ENCODE data around the gene RAB18.
"Not testable (repeated sequence)": the region's sequence is repeated elsewhere in the genome, so short reads cannot be mapped to it uniquely, and the experiment has no call there.

The RAB18 gene

GRCh38 chr10:27550823-27551222, 46.7 kb downstream of the RAB18 start:
- DNase-seq: no peak

GRCh38 chr10:27558612-27559020, 54.5 kb downstream of the RAB18 start:
- DNase-seq: peak; percentile 18

- DNase-seq: no peak
Measured at GRCh38 chr10:27561334-27561733, 57.2 kb downstream of the RAB18 start.

- no peak for DNase-seq
Measured at GRCh38 chr10:27564398-27564797, 60.3 kb downstream of the RAB18 start.

GRCh38 chr10:27564880-27565279, 60.8 kb downstream of the RAB18 start:
- DNase-seq: no peak

GRCh38 chr10:27568196-27569175, 64.4 kb downstream of the RAB18 start:
- DNase-seq: no peak

- no peak for DNase-seq
Measured at GRCh38 chr10:27569946-27570345, 65.8 kb downstream of the RAB18 start.

- not testable (repeated sequence) for DNase-seq
Measured at GRCh38 chr10:27577038-27577437, 72.9 kb downstream of the RAB18 start.

GRCh38 chr10:27578316-27578715, 74.2 kb downstream of the RAB18 start:
- DNase-seq: no peak

GRCh38 chr10:27581225-27581624, 77.1 kb downstream of the RAB18 start:
- no peak for DNase-seq

- DNase-seq: no peak
Measured at GRCh38 chr10:27584302-27584701, 80.2 kb downstream of the RAB18 start.
